Measurements from ENCODE around the gene GPN3. TPM values are rescaled to one million over a fixed set of nuclear protein-coding genes. Genes with fewer than 3 reads are reported as not detected.

GPN3 gene
- total and polyA plus RNA-seq, 2 experiments from 2014 or later = 18.4 to 43.5 TPM

DNA sequence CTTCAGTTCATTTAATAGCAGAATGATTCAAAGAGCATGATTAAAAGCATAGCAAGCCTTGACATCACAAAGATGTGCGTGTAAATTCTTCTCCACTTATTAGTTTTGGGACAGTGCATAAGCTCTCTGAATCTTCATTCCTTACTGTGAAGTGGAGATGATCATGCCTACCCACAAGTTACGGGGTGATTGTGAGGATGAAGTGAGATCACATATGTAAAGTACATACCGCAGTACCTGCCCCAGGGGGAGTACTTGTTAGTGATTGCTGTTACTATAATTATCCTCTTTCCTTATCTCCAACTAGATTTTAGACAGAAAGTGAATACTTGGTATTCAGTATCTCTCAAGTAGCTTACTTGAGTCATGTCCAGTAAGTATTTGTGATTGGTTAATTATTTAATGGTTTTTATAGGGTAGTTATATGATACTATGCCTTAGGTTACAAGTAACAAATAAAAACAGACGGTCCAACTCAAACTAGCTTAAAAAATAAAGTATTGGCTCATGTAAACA is 40.1 kb upstream of the GPN3 start:
- Histone ChIP-seq H3K36me3 (ENCODE audit: low read depth) (no peaks in the 10 kb centered on the region), H3K4me3 (no peak overlapping the region), H3K9me2 (ENCODE audit: insufficient read depth) (no peaks in the 10 kb centered on the region), H3K27ac (no peak overlapping the region), H3K4me2 (ENCODE audit: unreplicated experiment) (no peak overlapping the region), H3K27me3 (replicated peaks; ENCODE audit: insufficient read depth) (no peaks in the 10 kb centered on the region), H4K20me1 (ENCODE audit: insufficient read depth) (no peaks in the 10 kb centered on the region), H3K79me2 (ENCODE audit: insufficient read depth) (no peaks in the 10 kb centered on the region), H2AFZ (no peak overlapping the region), H3K9ac (no peak overlapping the region), H3K4me1 (ENCODE audit: insufficient read depth) (no peaks in the 10 kb centered on the region), H3K9me3 (ENCODE audit: low read depth) (no peaks in the 10 kb centered on the region), H3F3A (ENCODE audit: insufficient read depth) (no peaks in the 10 kb centered on the region)
- DNase-seq = no peak
- in situ Hi-C loops (cut with MboI) = no loop called here
- TF ChIP-seq EZH2 (IDR thresholded peaks at IDR 0.05; ENCODE audit: insufficient read depth, poor library complexity, severe bottlenecking) = no peak
- TF ChIP-seq EZH2phosphoT487 (IDR thresholded peaks at IDR 0.05; ENCODE audit: insufficient read depth, low read depth) = no peak
- 93 to 94% methylated on average over 4 of the region's 4 CpGs for WGBS, 2 experiments (ENCODE audit: low coverage in 1 of 2, low lambda C conversion rate in 2 of 2, missing lambda C conversion rate in 2 of 2)

DNA sequence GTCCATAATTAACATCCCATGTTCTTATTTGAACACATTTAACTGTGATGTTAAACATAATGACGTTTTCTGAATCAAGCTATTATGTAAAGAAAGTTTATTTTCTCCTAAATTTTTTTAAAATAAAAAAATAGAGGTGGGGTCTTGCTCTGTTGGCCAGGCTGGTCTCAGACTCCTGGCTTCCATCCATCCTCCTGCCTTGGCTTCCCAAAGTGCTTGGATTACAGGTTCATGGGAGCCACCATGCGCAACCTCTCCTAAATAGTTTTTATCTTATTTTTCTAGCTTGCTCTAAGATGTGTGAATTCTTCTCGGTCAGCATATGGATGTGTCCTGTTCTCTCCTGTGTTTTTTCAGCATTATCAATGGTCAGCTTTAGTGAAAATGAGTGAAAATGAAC is 37.3 kb upstream of the GPN3 start:
- H3K4me2 ChIP-seq (ENCODE audit: unreplicated experiment) = no peak overlapping the region
- H3K27ac ChIP-seq = no peak overlapping the region
- no peaks in the 10 kb centered on the region for H3K9me2 ChIP-seq (ENCODE audit: insufficient read depth)
- 49 to 51% methylated on average over 3 of the region's 3 CpGs for WGBS, 2 experiments (ENCODE audit: low coverage in 1 of 2, low lambda C conversion rate in 2 of 2, missing lambda C conversion rate in 2 of 2)
- no peak for DNase-seq
- H4K20me1 ChIP-seq (ENCODE audit: insufficient read depth) = no peaks in the 10 kb centered on the region
- H3K4me1 ChIP-seq (ENCODE audit: insufficient read depth) = peaks cover 5% of the 10 kb centered on the region
- TF ChIP-seq EZH2phosphoT487 (IDR thresholded peaks at IDR 0.05; ENCODE audit: insufficient read depth, low read depth) (no peak), EZH2 (IDR thresholded peaks at IDR 0.05; ENCODE audit: insufficient read depth, poor library complexity, severe bottlenecking) (no peak)
- H3K79me2 ChIP-seq (ENCODE audit: insufficient read depth) = peaks cover 9% of the 10 kb centered on the region
- in situ Hi-C loops (cut with MboI) = no loop called here
- no peaks in the 10 kb centered on the region for H3K36me3 ChIP-seq (ENCODE audit: low read depth)
- no peaks in the 10 kb centered on the region for H3K27me3 ChIP-seq (replicated peaks; ENCODE audit: insufficient read depth)
- peaks cover 11% of the 10 kb centered on the region; the same call in 1 of the 2 replicates for H3F3A ChIP-seq (ENCODE audit: insufficient read depth)
- no peaks in the 10 kb centered on the region for H3K9me3 ChIP-seq (ENCODE audit: low read depth)
- H3K9ac ChIP-seq = no peak overlapping the region
- no peak overlapping the region for H3K4me3 ChIP-seq
- H2AFZ ChIP-seq = no peak overlapping the region

GRCh38 chr12:110503432-110503831 is 35.4 kb upstream of the GPN3 start:
- no peak for DNase-seq
- Histone ChIP-seq H3K4me1 (ENCODE audit: insufficient read depth) (peaks cover 24% of the 10 kb centered on the region), H3K27ac (no peak overlapping the region), H2AFZ (no peak overlapping the region), H3K36me3 (ENCODE audit: low read depth) (no peaks in the 10 kb centered on the region), H3K79me2 (ENCODE audit: insufficient read depth) (peaks cover 28% of the 10 kb centered on the region), H3K9ac (no peak overlapping the region), H3K4me3 (no peak overlapping the region), H3K4me2 (ENCODE audit: unreplicated experiment) (no peak overlapping the region), H3F3A (ENCODE audit: insufficient read depth) (peaks cover 26% of the 10 kb centered on the region), H3K9me3 (ENCODE audit: low read depth) (no peaks in the 10 kb centered on the region), H4K20me1 (ENCODE audit: insufficient read depth) (no peaks in the 10 kb centered on the region), H3K27me3 (replicated peaks; ENCODE audit: insufficient read depth) (no peaks in the 10 kb centered on the region), H3K9me2 (ENCODE audit: insufficient read depth) (no peaks in the 10 kb centered on the region)
- TF ChIP-seq EZH2phosphoT487 (IDR thresholded peaks at IDR 0.05; ENCODE audit: insufficient read depth, low read depth) (no peak), EZH2 (IDR thresholded peaks at IDR 0.05; ENCODE audit: insufficient read depth, poor library complexity, severe bottlenecking) (no peak)
- in situ Hi-C loops (cut with MboI) = no loop called here
- 47 to 55% methylated on average over 1 of the region's 1 CpG for WGBS, 2 experiments (ENCODE audit: low coverage in 1 of 2, low lambda C conversion rate in 2 of 2, missing lambda C conversion rate in 2 of 2)

DNA sequence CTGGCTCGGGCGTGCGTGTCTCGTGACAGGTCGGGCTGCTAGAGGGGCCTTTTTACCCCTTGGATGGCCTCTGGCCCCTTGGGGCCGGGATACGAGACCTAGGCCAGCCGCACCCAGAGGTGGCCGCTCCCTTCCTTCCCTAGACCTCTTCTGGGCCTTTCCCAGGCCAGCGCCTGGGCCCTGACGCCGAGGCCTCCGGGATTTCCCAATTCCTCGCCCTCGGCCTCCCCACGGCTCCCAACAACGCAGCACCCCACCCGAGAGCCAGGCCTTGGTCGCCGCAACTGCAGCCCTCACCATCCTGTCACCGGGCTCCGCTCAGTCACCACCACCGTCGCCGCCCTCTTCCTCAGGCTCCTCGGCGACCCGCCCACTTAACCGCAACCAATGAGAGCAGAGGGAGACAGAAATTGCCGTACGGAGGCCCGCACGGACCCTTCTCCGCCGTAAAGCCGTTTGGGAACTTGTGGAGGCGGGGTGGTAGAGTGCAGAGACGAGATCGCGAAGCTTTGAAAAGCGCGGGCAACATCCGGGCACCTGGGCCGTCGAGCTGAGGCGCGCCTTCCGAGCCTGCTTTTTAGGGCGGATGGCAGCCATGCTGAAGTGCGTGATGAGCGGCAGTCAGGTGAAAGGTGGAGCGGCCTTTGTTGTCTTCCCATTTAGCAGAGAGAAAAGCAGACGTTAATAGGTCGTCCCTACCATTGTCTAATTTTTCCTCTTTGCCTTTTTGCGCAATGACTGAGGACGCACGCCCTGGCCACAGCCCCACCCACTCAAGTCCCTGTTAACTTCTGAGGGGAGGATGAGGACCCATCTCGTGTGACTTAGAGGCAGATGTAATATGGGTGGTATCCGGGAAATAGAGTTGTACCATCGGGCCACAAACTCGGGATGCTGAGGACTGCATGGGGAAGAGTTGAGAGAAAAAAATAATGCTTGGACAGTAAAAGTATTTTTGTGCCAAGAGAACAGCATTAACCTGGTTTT is 34.0 kb upstream of the GPN3 start, which contains the start of the genes RAD9B and VPS29:
Gene RAD9B (plus strand): TSS at position 580 of the 987 bp plus-strand sequence. CDS start 7 bp downstream, at position 587.
Gene VPS29 (minus strand): TSS at position 360 of the 987 bp plus-strand sequence. CDS start 60 bp downstream, at position 300.
- H3K4me2 ChIP-seq (ENCODE audit: unreplicated experiment) = peak within 1 kb of the TSS; percentile 79
- H3K9me3 ChIP-seq (ENCODE audit: low read depth) = no peaks in the 10 kb centered on the region
- DNase-seq = peak; percentile 99
- H3K79me2 ChIP-seq (ENCODE audit: insufficient read depth) = peaks cover 42% of the 10 kb centered on the region
- peak within 1 kb of the TSS; percentile 86 for H3K4me3 ChIP-seq
- H3K9me2 ChIP-seq (ENCODE audit: insufficient read depth) = no peaks in the 10 kb centered on the region
- TF ChIP-seq EZH2phosphoT487 (IDR thresholded peaks at IDR 0.05; ENCODE audit: insufficient read depth, low read depth) (no peak), EZH2 (IDR thresholded peaks at IDR 0.05; ENCODE audit: insufficient read depth, poor library complexity, severe bottlenecking) (no peak)
- H4K20me1 ChIP-seq (ENCODE audit: insufficient read depth) = no peaks in the 10 kb centered on the region
- H3K27ac ChIP-seq = peak within 1 kb of the TSS; percentile 79
- H3K36me3 ChIP-seq (ENCODE audit: low read depth) = no peaks in the 10 kb centered on the region
- in situ Hi-C loops (cut with MboI) = no loop called here
- peak within 1 kb of the TSS; percentile 87 for H3K9ac ChIP-seq
- H2AFZ ChIP-seq = peak within 1 kb of the TSS; percentile 94
- WGBS, 2 experiments (ENCODE audit: low coverage in 1 of 2, low lambda C conversion rate in 2 of 2, missing lambda C conversion rate in 2 of 2) = 13 to 14% methylated on average over 54 to 60 of the region's 61 CpGs
- peaks cover 30% of the 10 kb centered on the region for H3F3A ChIP-seq (ENCODE audit: insufficient read depth)
- no peaks in the 10 kb centered on the region for H3K27me3 ChIP-seq (replicated peaks; ENCODE audit: insufficient read depth)
- H3K4me1 ChIP-seq (ENCODE audit: insufficient read depth) = peaks cover 26% of the 10 kb centered on the region

All from GM23248 (cell line).